A549 (cell line): ENCODE data around the gene TBC1D24.

Experiments
- EP300 ChIP-seq, 2 experiments: fragments of >200 bp; sonication (Bioruptor Twin); formaldehyde crosslinking; IDR thresholded peaks; 2 replicates in 1 of 2; 3 replicates in 1 of 2; pipeline ENCODE4 v1.6.1; 2016 to 2017
- KDM5A ChIP-seq: fragments of 200-600 bp; sonication (generic); IDR thresholded peaks from 2 replicates; pipeline ENCODE4 v1.6.1; 2016; ENCODE audit warnings: antibody characterized with exemption, mild to moderate bottlenecking
- NR3C1 ChIP-seq: fragments of >200 bp; sonication (Bioruptor Twin); formaldehyde crosslinking; IDR thresholded peaks from 3 replicates; pipeline ENCODE4 v1.6.1; 2017
- POLR2A ChIP-seq: IDR thresholded peaks from 2 replicates; pipeline ENCODE4 v1.6.1; 2012; ENCODE audit warnings: mild to moderate bottlenecking, low read length
- TF ChIP-seq, protein P1 (sequence below): fragments of >200 bp; sonication (Bioruptor Twin); formaldehyde crosslinking; IDR thresholded peaks from 3 replicates; pipeline ENCODE4 v1.5.1; 2016
- TF ChIP-seq, protein P2 (sequence below): IDR thresholded peaks from 2 replicates; pipeline ENCODE4 v1.6.1; 2012

DNA sequence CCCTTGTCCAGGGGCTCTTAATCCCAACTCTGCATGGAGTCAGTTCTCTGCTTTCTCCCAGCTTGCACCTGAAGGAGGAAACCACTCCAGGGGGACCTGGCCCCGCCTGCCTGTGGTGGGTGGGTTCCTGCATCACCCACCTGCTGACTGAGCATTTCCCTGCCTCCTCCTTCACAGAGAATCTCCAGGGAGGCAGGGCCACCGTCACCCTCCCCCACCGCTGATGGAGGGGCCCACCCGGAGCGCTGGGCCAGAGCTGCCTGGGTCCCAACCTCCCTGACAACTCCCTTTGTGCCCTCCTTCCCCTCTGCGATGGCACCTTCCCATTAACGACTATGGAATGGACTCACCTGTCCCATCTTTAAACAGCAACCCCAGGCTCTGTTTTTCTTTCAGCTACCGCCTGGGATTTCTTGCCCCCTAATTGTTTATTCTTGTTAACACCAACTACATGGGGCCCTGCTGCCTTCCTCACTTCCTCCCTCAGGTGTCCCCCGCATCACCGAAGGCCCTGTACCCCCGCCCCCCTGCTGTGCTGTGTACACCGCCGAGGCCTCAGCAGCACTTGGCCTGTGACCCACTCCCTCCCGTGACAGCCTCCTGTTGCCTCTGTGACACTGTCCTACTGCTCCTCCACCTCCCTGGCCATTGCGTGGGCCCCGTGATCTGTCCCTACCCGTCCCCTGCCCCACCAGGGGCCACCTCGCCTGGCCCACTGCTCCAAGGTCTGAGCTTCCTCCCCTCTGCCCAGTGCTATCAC lies 15.9 kb upstream of the TBC1D24 start:
- no peak for TF ChIP-seq POLR2A
- TF ChIP-seq EP300 (IDR thresholded peaks at IDR 0.05): no peak
- no peak for TF ChIP-seq NR3C1
- TF ChIP-seq, protein P1, sequence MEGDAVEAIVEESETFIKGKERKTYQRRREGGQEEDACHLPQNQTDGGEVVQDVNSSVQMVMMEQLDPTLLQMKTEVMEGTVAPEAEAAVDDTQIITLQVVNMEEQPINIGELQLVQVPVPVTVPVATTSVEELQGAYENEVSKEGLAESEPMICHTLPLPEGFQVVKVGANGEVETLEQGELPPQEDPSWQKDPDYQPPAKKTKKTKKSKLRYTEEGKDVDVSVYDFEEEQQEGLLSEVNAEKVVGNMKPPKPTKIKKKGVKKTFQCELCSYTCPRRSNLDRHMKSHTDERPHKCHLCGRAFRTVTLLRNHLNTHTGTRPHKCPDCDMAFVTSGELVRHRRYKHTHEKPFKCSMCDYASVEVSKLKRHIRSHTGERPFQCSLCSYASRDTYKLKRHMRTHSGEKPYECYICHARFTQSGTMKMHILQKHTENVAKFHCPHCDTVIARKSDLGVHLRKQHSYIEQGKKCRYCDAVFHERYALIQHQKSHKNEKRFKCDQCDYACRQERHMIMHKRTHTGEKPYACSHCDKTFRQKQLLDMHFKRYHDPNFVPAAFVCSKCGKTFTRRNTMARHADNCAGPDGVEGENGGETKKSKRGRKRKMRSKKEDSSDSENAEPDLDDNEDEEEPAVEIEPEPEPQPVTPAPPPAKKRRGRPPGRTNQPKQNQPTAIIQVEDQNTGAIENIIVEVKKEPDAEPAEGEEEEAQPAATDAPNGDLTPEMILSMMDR: no peak
- TF ChIP-seq KDM5A: no peak
- TF ChIP-seq, protein P2, sequence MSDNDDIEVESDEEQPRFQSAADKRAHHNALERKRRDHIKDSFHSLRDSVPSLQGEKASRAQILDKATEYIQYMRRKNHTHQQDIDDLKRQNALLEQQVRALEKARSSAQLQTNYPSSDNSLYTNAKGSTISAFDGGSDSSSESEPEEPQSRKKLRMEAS: no peak
